Measurements from ENCODE around the gene PECR. TPM values are rescaled to one million over a fixed set of nuclear protein-coding genes. Genes with fewer than 3 reads are reported as not detected.

PECR gene
- total RNA-seq, 1 experiment from 2014 or later: 16.3 TPM

- no peaks in the 10 kb centered on the region for H3K9me2 ChIP-seq (ENCODE audit: insufficient read depth)
- peaks cover 18 to 41% of the 10 kb centered on the region in 2 experiments; a peak in 3 of 4 replicates for H3K36me3 ChIP-seq (ENCODE audit: control insufficient read depth in 1 of 2, insufficient read depth in 2 of 2, low read length in 2 of 2)
- H3K27ac ChIP-seq (ENCODE audit: low read depth, low read length): peak overlapping the region; percentile 76
- BruUV-seq (replicated peaks): TSS peak; percentile 58
- DNase-seq (ENCODE audit: low read depth, low spot score) (peak; percentile 16), ATAC-seq (no peak)
- ChIA-PET POLR2A (interaction anchor here (1.0 kb wide), 1 partner anchor 29 kb away, joined by 4 read pairs; the partner anchor contains the start of genes PECR and TMEM169), RAD21 (ENCODE audit: low non-redundant PET in 1 of 2, low total read pairs in 2 of 2, uncharacterized antibody in 2 of 2, unreplicated experiment in 2 of 2) (no interaction called here), CTCF (interaction anchor here (0.7 to 1.0 kb wide), 2 partner anchors 39 to 305 kb away, joined by 3 read pairs; no protein-coding TSS in a partner anchor)
- peaks cover 53% of the 10 kb centered on the region for H3K79me2 ChIP-seq (ENCODE audit: insufficient read depth, low read length)
- H2AFZ ChIP-seq (ENCODE audit: low read depth, low read length, poor library complexity, severe bottlenecking): no peak overlapping the region
- intact Hi-C loops (cut with micrococcal nuclease): loop anchor here (1.0 to 5.0 kb wide), 3 partner anchors 292 to 556 kb away; no protein-coding TSS in a partner anchor
- H3K9ac ChIP-seq (ENCODE audit: low read length): peak overlapping the region; percentile 90
- H3K9me3 ChIP-seq (ENCODE audit: control insufficient read depth in 1 of 2, insufficient read depth in 1 of 2, low read depth in 1 of 2, low read length in 2 of 2): no peaks in the 10 kb centered on the region
- H3K27me3 ChIP-seq (ENCODE audit: insufficient read depth, low read length): no peaks in the 10 kb centered on the region
- peaks cover 12% of the 10 kb centered on the region; the same call in 1 of the 2 replicates for H4K20me1 ChIP-seq (ENCODE audit: insufficient read depth)
- H3K4me1 ChIP-seq (ENCODE audit: control insufficient read depth in 1 of 2, insufficient read depth in 2 of 2, low read length in 2 of 2): peaks cover 7 to 27% of the 10 kb centered on the region in 2 experiments; a peak in 3 of 4 replicates
- TF ChIP-seq, protein P1, sequence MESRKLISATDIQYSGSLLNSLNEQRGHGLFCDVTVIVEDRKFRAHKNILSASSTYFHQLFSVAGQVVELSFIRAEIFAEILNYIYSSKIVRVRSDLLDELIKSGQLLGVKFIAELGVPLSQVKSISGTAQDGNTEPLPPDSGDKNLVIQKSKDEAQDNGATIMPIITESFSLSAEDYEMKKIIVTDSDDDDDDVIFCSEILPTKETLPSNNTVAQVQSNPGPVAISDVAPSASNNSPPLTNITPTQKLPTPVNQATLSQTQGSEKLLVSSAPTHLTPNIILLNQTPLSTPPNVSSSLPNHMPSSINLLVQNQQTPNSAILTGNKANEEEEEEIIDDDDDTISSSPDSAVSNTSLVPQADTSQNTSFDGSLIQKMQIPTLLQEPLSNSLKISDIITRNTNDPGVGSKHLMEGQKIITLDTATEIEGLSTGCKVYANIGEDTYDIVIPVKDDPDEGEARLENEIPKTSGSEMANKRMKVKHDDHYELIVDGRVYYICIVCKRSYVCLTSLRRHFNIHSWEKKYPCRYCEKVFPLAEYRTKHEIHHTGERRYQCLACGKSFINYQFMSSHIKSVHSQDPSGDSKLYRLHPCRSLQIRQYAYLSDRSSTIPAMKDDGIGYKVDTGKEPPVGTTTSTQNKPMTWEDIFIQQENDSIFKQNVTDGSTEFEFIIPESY (IDR thresholded peaks at IDR 0.05; ENCODE audit: extremely low read depth, insufficient replicate concordance, low read length): no peak
- TF ChIP-seq RAD21 (IDR thresholded peaks at IDR 0.05; ENCODE audit: low read depth) (peak; percentile 63), EZH2phosphoT487 (IDR thresholded peaks at IDR 0.05; ENCODE audit: borderline replicate concordance) (no peak), SIN3A (IDR thresholded peaks at IDR 0.05; ENCODE audit: low read depth) (peak; percentile 13; the same call in 1 of the 2 replicates), ZNF274 (IDR thresholded peaks at IDR 0.05; ENCODE audit: low read depth, low read length) (no peak)
- TF ChIP-seq, protein P2, sequence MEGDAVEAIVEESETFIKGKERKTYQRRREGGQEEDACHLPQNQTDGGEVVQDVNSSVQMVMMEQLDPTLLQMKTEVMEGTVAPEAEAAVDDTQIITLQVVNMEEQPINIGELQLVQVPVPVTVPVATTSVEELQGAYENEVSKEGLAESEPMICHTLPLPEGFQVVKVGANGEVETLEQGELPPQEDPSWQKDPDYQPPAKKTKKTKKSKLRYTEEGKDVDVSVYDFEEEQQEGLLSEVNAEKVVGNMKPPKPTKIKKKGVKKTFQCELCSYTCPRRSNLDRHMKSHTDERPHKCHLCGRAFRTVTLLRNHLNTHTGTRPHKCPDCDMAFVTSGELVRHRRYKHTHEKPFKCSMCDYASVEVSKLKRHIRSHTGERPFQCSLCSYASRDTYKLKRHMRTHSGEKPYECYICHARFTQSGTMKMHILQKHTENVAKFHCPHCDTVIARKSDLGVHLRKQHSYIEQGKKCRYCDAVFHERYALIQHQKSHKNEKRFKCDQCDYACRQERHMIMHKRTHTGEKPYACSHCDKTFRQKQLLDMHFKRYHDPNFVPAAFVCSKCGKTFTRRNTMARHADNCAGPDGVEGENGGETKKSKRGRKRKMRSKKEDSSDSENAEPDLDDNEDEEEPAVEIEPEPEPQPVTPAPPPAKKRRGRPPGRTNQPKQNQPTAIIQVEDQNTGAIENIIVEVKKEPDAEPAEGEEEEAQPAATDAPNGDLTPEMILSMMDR (IDR thresholded peaks at IDR 0.05 in 2 of 3, conservative IDR thresholded peaks at IDR 0.05 in 1 of 3; ENCODE audit: borderline replicate concordance in 1 of 3, insufficient read depth in 1 of 3, low read depth in 2 of 3, low read length in 2 of 3): peak; percentile 42 to 63 (median 61)
- H3K4me3 ChIP-seq (replicated peaks in 1 of 2; ENCODE audit: low read depth in 1 of 2, low read length in 2 of 2): peak overlapping the region; percentile 77 to 88
- peak overlapping the region; percentile 77 for H3K4me2 ChIP-seq (ENCODE audit: low read length)
These were observed 28.5 kb upstream of the PECR start for GRCh38 chr2:216109962-216110614.
